HEK293T (cell line): ENCODE results near the gene TRIM17.

ENCODE experiments used
- ARNT ChIP-seq: fragments of 450-650 bp; IDR thresholded peaks from 2 replicates; pipeline ENCODE4 v1.6.1; 2017; ENCODE audit warnings: mild to moderate bottlenecking
- BHLHE40 ChIP-seq: fragments of 450-650 bp; IDR thresholded peaks from 2 replicates; pipeline ENCODE4 v1.6.1; 2016; ENCODE audit warnings: mild to moderate bottlenecking, moderate library complexity, borderline replicate concordance
- CTBP1 ChIP-seq: fragments of 450-650 bp; IDR thresholded peaks from 2 replicates; pipeline ENCODE4 v1.6.1; 2016; ENCODE audit warnings: borderline replicate concordance
- ELF4 ChIP-seq: fragments of 450-650 bp; IDR thresholded peaks from 2 replicates; pipeline ENCODE4 v1.6.1; 2017; ENCODE audit warnings: antibody characterized with exemption
- FOXA1 ChIP-seq: fragments of 450-650 bp; IDR thresholded peaks from 2 replicates; pipeline ENCODE4 v1.6.1; 2016; ENCODE audit warnings: mild to moderate bottlenecking
- FOXM1 ChIP-seq: fragments of 450-650 bp; IDR thresholded peaks from 2 replicates; pipeline ENCODE4 v1.6.1; 2017; ENCODE audit warnings: mild to moderate bottlenecking, borderline replicate concordance
- HDGF ChIP-seq: fragments of 450-650 bp; IDR thresholded peaks from 2 replicates; pipeline ENCODE4 v1.6.1; 2017; ENCODE audit warnings: antibody characterized with exemption, borderline replicate concordance
- L3MBTL2 ChIP-seq: fragments of 450-650 bp; conservative IDR thresholded peaks from 2 replicates; pipeline ENCODE4 v1.6.1; 2016; ENCODE audit warnings: mild to moderate bottlenecking
- LEF1 ChIP-seq: fragments of 450-650 bp; IDR thresholded peaks from 2 replicates; pipeline ENCODE4 v1.6.1; 2017; ENCODE audit warnings: mild to moderate bottlenecking, borderline replicate concordance
- PKNOX1 ChIP-seq: fragments of 450-650 bp; IDR thresholded peaks from 2 replicates; pipeline ENCODE4 v1.6.1; 2016
- SP1 ChIP-seq: fragments of 450-650 bp; IDR thresholded peaks from 2 replicates; pipeline ENCODE4 v1.6.1; 2017
- SUZ12 ChIP-seq: fragments of 450-650 bp; IDR thresholded peaks from 2 replicates; pipeline ENCODE4 v1.6.1; 2016; ENCODE audit warnings: mild to moderate bottlenecking
- TARDBP ChIP-seq: fragments of 450-650 bp; IDR thresholded peaks from 2 replicates; pipeline ENCODE4 v1.6.1; 2016

- TF ChIP-seq SUZ12 (no peak), ELF4 (no peak), FOXM1 (no peak), SP1 (no peak), FOXA1 (no peak), TARDBP (no peak), PKNOX1 (no peak), ARNT (no peak), LEF1 (no peak), BHLHE40 (no peak), HDGF (no peak), L3MBTL2 (no peak), CTBP1 (no peak)
These were observed 10.0 kb upstream of the TRIM17 start for GRCh38 chr1:228426518-228427175.
